ENCODE data around the gene LIMD2.

- TF ChIP-seq, protein P1, sequence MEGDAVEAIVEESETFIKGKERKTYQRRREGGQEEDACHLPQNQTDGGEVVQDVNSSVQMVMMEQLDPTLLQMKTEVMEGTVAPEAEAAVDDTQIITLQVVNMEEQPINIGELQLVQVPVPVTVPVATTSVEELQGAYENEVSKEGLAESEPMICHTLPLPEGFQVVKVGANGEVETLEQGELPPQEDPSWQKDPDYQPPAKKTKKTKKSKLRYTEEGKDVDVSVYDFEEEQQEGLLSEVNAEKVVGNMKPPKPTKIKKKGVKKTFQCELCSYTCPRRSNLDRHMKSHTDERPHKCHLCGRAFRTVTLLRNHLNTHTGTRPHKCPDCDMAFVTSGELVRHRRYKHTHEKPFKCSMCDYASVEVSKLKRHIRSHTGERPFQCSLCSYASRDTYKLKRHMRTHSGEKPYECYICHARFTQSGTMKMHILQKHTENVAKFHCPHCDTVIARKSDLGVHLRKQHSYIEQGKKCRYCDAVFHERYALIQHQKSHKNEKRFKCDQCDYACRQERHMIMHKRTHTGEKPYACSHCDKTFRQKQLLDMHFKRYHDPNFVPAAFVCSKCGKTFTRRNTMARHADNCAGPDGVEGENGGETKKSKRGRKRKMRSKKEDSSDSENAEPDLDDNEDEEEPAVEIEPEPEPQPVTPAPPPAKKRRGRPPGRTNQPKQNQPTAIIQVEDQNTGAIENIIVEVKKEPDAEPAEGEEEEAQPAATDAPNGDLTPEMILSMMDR (conservative IDR thresholded peaks at IDR 0.05; ENCODE audit: low read depth, low read length): no peak
- no peak for TF ChIP-seq FOS (IDR thresholded peaks at IDR 0.05; ENCODE audit: low read depth, low read length)
- TF ChIP-seq MXI1 (IDR thresholded peaks at IDR 0.05; ENCODE audit: borderline replicate concordance, low read depth, low read length): no peak
- no peak for TF ChIP-seq RAD21 (IDR thresholded peaks at IDR 0.05; ENCODE audit: low read length)
- no peak for TF ChIP-seq POLR2A (IDR thresholded peaks at IDR 0.05; ENCODE audit: low read depth, low read length)
- TF ChIP-seq RCOR1 (IDR thresholded peaks at IDR 0.05; ENCODE audit: insufficient replicate concordance, low read length): no peak
- TF ChIP-seq SMC3 (IDR thresholded peaks at IDR 0.05; ENCODE audit: low read depth, low read length): no peak
- TF ChIP-seq USF2 (IDR thresholded peaks at IDR 0.05; ENCODE audit: low read depth, low read length): no peak
- no peak for TF ChIP-seq CHD1 (IDR thresholded peaks at IDR 0.05; ENCODE audit: low read depth, low read length)
- no peak for TF ChIP-seq CEBPB (IDR thresholded peaks at IDR 0.05; ENCODE audit: low read depth, low read length)
- TF ChIP-seq, protein P2, sequence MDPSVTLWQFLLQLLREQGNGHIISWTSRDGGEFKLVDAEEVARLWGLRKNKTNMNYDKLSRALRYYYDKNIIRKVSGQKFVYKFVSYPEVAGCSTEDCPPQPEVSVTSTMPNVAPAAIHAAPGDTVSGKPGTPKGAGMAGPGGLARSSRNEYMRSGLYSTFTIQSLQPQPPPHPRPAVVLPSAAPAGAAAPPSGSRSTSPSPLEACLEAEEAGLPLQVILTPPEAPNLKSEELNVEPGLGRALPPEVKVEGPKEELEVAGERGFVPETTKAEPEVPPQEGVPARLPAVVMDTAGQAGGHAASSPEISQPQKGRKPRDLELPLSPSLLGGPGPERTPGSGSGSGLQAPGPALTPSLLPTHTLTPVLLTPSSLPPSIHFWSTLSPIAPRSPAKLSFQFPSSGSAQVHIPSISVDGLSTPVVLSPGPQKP (IDR thresholded peaks at IDR 0.05; ENCODE audit: borderline replicate concordance, low read depth, low read length): no peak
- no peak for TF ChIP-seq MAZ (IDR thresholded peaks at IDR 0.05; ENCODE audit: borderline replicate concordance, low read depth, low read length)
- TF ChIP-seq RFX5 (IDR thresholded peaks at IDR 0.05; ENCODE audit: low read depth, low read length): no peak
- no peak for TF ChIP-seq NFE2L2 (IDR thresholded peaks at IDR 0.05; ENCODE audit: low read depth, low read length)
These were observed 18.4 kb downstream of the LIMD2 start for GRCh38 chr17:63681530-63681929.
